ENCODE measurements around the gene NRDE2.
A peak's percentile ranks its signal among the peaks of the same experiment; 100 is the strongest.

The NRDE2 gene, protein sequence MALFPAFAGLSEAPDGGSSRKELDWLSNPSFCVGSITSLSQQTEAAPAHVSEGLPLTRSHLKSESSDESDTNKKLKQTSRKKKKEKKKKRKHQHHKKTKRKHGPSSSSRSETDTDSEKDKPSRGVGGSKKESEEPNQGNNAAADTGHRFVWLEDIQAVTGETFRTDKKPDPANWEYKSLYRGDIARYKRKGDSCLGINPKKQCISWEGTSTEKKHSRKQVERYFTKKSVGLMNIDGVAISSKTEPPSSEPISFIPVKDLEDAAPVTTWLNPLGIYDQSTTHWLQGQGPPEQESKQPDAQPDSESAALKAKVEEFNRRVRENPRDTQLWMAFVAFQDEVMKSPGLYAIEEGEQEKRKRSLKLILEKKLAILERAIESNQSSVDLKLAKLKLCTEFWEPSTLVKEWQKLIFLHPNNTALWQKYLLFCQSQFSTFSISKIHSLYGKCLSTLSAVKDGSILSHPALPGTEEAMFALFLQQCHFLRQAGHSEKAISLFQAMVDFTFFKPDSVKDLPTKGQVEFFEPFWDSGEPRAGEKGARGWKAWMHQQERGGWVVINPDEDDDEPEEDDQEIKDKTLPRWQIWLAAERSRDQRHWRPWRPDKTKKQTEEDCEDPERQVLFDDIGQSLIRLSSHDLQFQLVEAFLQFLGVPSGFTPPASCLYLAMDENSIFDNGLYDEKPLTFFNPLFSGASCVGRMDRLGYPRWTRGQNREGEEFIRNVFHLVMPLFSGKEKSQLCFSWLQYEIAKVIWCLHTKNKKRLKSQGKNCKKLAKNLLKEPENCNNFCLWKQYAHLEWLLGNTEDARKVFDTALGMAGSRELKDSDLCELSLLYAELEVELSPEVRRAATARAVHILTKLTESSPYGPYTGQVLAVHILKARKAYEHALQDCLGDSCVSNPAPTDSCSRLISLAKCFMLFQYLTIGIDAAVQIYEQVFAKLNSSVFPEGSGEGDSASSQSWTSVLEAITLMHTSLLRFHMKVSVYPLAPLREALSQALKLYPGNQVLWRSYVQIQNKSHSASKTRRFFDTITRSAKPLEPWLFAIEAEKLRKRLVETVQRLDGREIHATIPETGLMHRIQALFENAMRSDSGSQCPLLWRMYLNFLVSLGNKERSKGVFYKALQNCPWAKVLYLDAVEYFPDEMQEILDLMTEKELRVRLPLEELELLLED

DNA sequence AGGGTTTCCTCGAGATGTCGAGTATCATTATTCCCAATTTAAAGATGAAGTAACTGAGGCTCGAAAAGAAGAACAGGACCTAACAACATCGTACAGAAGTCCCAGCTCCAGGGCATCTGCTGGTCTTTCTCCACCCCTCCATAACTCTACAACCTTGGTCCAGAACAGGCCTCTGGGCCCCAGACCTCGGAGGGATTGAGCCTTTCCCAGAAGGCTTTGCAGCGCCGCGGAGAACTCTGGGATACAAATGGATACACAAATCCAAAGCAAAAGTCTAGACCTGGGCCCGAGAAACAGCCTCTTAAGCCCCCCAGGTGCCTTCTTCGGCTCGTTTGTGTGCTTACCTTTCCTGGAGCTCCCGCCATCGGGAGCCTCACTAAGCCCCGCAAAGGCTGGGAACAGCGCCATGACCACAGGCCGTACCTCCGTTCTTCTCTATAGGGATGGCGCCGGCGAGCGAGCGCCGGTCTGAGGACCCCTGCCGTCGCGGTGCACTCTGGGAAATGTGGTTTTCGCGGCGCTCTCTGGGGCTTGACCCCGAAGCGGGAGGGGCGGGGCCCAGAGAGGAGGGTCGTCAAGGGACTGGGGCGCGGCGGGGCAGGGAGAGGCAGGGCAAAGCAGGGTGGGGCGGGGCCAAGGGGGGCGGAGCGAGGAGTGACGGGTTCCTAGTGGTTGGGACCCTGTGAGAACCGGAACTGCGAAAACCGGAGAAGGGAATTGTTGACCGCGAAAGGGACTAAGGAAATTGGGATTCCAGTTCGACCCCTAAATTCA, at the start of gene NRDE2:
NRDE2 (minus strand) TSS at position 445 of the 774 bp plus-strand sequence; CDS start at position 408, 37 bp downstream.
- peak; percentile 99 for DNase-seq

DNA sequence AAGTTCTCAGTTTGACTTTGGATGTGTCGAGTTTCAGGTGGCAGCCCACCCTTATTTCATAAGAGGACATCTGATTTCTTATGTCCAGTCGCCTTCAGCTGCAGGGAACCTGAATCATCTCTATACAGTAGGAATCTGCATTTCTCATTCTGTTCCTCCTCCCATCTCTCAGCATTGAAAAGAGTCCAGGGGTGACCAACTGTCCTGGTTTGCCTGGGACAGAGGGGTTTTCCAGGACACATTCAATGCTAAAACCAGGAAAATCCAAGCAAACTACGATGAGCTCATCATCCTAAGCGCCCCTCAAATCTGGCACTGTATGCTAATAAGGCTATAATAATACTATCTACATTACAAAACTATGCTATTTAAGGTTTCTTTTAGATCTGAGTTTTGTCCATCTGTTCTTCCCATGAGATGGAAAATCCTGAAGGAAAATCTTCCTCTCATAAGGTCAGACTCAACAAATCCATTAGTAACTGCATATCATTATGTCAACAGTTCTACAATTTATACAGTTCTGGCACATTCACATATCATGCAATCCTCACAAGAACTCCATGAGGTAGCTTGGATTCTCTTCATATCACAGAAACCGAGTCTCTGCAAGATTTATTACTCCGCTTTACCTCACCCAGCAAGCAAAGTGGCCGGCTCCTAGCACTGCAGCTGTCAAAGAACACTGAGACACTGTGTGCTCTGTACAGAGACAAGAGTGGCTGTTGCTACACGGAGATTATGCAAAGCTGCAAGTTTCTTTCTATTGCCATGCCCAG, 49.5 kb upstream of the NRDE2 start:
- peak; percentile 34 for DNase-seq

DNA sequence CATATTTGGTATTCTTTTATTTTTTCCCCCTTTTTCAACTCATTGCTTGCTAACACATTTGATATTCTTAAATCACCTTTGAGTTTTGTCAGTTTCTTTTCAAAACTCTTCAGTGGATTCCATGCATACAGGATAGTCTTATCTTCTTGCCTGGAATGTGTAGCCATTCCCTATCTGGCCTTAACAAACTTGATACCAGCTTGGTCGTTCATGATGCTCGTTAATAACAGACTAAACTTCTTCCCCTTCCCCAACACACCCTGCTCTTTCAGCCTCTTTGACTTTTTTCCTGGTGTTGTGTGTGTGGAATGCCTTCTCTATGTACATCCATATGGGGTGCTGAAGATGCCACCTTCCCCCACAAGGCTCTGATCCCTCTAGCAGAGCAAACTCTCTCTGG, 47.4 kb upstream of the NRDE2 start:
- peak; percentile 76 for DNase-seq

DNA sequence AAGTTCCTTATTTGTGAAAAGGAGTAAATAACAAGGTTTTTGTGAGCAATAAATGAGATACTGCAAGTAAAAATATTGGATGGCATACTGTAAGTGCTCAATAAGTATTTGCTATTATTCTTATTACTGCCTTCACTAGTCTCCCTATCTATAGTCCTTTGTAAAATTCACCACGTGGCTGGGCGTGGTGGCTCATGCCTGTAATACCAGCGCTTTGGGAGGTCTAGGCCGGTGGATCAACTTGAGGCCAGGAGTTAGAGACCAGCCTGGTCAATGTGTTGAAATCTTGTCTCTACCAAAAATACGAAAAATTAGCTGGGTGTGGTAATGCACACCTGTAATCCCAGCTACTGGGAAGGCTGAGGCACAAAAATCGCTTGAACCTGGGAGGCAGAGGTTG, 46.5 kb upstream of the NRDE2 start:
- peak; percentile 28 for DNase-seq

DNA sequence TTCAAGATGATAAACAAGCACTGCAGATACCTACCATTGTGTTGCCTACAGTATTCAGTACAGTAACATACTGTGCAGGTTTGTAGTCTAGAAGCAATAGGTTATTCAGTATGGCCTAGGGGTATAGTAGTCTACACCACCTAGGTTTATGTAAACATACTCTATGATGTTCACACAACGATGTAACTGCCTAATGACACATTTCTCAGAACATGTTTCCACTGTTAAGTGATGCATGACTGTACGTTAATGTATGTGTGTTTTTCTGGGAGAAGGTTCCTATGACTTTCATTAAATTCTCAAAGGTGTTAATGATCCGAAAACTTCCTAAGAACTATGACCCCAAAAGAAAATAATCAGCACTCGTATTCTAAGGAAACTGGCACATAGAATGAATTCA, 44.2 kb upstream of the NRDE2 start:
- DNase-seq, result no peak

DNA sequence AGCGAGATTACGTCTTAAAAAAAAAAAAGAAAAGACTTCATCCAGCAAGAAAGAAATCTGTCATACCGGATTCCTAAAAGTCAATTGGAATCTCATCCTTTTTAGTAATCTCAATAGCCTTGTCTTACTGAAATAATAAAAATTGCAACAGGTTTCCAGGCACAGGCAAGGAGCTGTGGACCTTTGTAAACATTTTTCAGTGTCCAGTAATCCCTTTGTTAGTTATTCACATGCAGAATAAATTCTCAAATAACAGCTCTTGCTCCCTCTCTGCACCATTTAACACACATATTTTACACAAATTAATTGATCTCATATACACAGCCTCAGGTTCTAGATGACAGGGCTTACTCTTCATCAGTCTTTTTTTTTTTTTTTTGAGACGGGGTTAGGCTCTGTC, 43.1 kb upstream of the NRDE2 start:
- no peak for DNase-seq

DNA sequence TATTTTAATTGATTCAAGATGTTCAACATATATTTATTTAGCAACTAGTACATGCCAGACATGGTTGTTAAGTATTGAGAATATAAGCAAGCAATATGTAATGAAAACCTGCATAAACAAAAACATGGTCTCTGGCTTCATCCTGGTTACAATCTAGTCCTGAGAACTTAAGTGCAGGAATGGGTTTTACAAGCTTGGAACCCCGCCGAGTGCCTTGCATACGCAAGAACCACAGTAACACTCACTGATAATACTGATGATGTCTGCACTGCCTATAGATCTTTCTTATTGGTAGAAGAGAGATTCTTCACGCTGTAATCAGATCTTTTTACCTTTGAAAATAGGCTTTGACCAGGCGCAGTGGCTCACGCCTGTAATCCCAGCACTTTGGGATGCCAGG, 42.1 kb upstream of the NRDE2 start:
- DNase-seq, result no peak

DNA sequence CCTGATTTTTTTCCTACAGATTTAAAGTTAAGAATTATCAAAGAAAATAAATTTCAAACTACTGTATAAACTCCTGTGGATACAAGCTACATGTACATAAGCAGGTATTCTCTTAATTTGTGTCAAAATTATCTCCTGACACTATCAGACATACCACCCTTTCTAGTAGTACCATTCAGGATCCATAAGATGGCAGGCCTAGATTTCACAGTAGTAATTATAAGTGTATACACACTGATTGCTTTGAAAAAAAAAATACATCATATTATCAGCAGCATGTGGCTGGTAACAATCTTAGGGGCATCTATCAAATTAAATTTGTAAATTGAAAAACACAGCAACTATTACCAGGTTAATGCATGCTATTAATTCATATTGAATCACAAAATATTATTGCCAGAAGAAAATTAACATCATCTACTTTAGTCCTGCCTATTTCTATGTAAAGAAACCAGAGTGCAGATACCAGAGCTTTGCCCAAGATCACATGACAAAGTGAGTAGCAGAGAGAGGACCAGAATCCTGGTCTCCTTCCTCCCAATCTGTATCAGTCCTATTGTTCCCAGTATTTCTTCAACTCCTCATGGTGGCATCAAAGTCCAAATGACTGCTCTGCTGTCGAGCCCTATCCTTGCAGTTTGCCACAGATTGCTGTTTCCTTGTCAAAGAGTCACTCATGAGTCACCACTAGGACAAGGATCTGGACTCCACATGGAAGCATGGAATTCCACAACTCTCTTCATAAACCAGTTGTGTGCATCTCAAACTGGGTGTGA, 37.4 kb upstream of the NRDE2 start:
- DNase-seq, result peak; percentile 25

DNA sequence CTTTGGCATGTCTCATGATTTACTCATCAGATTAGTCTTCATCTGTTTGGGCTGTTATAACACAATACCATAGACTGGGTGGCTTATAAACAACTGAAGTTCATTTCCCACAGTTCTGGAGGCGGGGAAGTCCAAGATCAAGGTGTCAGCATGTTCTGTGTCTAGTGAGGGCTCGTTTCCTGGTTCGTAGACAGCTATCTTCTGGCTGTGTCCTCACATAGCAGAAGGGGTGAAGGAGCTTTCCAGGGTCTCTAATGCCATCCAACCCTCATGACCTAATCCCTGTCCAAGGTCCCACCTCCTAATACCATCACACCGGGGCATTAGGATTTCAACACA, 30.8 kb upstream of the NRDE2 start:
- DNase-seq, result no peak

DNA sequence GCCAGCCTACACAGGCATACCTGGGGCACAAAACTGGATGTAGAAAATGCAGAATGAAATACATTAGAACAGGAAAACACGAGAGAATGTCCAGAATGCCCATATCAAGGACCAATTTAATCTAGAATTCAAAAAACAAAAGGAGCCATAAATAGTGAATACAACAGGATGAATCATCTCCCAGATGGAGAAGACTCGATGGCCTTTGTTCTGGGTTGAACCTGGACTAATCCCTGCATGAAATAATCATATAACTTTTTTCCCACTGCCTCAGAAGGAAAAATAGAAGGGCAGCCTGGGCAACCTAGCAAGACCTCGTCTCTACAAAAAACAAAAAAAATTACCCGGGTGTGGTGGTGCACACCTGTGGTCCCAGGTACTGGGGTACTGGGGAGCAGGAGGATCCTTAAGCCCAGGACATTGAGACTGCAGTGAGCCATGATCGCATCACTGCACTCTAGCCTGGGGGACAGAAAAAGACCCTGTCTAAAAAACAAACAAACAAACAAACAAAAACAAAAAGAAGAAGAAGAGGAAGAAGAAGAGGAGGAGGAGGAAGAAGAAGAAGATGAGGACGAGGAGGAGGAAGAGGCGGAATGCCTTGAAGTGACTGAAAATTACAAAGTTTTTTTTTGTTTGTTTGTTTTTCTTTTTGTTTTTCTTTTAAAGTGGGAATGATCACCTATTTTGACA, 30.3 kb upstream of the NRDE2 start:
- DNase-seq, result no peak

DNA sequence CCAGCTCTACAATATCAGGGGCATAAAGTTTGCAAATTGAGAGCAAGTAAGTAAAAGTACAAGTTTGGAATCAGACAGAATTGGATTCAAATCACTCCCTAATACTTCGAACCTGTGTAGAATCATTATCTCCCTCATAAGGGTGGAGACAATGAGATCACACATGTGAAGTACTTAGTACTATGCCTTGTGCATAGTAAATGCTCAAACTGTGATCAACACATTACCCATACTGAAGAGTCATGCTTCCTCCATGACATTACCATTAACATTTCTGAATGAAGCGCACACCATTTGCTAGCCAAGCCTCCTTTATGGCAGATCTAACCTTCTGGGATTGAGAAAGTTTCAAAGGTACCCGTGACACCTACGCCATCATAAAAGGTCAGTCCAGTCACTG, 26.6 kb upstream of the NRDE2 start:
- no peak for DNase-seq

DNA sequence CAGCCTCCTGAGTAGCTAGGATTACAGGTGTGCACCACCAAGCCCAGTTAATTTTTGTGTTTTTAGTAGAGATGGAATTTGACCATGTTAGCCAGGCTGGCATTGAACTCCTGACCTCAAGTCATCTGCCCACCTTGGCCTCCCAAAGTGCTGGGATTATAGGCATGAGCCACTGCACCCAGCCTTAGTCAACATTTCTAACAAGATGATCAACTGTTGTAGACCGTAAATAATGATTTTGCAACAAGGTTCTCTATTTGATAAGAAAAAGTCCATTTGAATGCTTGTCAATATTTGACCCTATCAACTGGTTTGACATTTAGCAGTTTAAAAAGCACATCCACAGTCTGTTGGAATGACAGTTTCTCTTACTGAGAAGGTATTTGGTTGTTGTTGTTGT, 25.2 kb upstream of the NRDE2 start:
- DNase-seq, result no peak

DNA sequence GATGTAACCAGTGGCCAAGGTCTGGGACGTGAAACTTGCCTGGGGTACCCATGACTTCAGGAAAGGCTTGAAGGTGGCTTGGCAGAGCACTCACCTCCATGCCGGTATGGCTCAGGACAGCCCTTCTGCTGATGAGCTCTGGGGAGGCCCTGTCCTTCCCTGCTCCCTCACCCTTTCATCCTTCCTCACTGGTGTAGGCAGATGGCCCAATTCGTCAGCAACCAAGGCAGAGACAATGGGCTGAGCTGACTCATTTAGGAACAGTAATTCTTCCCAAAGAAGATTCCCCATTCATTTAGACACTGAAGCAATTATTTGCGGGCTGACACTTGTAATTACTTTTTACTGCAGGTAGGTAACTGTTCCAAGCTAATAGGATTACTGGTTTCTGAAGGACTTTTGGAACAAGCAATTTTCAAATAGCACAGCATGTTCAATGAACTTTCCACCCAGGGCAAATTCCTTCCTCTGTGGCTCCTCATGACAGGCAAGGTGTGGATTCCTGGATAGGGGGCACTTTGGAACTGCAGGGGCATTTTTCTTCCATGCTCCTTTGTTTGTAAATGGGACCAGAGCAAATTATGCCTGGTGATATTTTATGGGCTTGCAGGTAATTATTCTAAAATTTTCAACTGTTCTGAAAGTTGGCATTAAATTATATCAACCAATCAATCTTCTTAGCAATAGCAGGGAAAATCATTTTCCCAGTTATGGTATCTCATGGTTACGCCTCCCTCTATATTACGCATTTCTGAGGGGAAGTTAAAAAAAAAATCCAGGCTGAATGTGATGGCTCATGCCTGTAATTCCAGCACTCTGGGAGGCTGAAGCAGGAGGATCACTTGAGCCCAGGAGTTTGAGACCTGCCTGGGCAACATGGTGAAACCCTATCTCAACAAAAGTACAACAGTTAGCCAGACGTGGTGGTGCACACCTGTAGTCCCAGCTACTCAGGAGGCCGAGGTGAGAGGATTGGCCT, 24.1 kb upstream of the NRDE2 start:
- DNase-seq, result no peak

DNA sequence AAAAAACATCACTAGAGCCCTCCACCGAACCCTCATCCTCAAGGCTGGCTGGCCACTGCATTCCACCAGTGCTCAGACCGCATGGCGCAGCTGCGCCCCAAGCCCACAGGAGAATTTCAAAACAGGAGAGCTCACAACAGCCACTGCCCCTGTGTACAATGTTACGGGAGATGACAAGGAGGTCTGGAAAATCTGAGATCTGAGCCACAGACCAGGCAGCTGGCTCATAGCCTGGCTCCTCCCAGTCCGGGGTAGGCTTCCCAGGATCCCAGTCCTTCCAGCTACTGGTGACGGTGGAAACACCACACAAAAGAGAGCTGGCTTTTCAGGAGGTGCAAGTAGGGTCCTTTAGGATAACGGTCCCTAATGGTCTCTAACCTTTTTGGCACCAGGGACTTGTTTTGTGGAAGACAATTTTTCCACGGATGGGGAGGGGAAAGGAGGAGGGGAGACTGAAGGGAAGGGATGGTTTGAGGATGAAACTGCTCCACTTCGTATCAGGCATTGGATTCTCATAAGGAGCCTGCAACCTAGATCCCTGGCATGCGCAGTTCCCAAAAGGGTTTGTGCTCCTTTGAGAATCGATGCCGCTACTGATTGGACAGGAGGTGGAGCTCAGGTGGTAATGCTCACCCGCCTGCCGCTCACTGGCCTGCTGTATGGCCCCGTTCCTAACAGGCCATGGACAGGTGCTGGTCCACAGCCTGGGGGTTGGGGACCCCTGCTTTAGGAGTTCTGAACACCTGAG, 23.0 kb upstream of the NRDE2 start:
- no peak for DNase-seq

DNA sequence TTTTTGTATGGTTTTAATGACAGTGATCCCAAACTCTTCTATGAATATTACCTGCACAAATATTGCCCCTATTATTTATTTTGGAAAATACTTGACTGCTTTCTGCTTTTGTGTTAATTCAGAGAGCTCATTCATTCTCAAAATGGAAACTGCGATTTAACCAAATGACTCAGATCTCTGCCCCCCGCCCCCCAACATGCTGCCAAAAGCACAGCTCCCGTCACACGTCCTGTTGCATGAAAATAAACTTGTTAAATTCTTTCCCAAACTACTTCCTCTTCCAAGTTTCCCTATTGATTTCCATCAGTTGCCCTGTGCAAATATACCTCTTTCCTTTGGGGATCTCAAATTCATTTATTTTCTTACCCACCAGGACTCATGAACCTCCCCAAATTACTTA, 18.0 kb upstream of the NRDE2 start:
- no peak for DNase-seq

DNA sequence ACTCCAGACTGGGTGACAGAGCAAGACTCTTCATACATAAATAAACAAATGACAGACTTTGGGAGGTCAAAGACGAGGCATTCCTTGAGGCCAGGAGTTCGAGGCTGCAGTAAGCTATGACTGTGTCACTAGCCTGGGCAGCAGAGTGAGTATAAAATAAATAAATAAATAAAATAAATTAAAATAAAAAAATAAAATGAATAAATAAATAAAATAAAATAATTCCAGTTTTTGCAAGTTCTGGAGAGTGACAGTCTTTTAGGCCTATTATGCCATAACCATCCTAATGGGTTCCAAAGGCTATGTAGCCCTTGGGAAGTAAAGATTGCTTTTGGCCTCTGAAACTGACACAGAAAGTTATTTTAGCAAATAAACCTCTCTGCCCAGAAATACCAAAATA, 16.5 kb upstream of the NRDE2 start:
- DNase-seq, result no peak

DNA sequence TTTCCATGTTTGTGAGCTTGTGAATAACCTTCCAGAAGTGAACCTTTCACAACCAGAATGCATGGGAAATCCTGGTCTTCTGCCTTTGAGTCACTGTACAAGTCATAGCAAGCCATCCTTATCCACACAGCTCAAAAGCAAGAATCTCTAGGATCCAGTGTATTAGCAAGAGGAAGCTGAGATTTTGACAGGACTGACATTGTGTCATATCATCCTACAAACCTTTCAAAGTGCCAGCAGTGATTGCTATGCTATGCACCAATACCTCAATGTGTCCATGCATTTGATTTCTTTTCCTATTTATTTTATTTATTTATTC, 13.5 kb upstream of the NRDE2 start:
- no peak for DNase-seq

DNA sequence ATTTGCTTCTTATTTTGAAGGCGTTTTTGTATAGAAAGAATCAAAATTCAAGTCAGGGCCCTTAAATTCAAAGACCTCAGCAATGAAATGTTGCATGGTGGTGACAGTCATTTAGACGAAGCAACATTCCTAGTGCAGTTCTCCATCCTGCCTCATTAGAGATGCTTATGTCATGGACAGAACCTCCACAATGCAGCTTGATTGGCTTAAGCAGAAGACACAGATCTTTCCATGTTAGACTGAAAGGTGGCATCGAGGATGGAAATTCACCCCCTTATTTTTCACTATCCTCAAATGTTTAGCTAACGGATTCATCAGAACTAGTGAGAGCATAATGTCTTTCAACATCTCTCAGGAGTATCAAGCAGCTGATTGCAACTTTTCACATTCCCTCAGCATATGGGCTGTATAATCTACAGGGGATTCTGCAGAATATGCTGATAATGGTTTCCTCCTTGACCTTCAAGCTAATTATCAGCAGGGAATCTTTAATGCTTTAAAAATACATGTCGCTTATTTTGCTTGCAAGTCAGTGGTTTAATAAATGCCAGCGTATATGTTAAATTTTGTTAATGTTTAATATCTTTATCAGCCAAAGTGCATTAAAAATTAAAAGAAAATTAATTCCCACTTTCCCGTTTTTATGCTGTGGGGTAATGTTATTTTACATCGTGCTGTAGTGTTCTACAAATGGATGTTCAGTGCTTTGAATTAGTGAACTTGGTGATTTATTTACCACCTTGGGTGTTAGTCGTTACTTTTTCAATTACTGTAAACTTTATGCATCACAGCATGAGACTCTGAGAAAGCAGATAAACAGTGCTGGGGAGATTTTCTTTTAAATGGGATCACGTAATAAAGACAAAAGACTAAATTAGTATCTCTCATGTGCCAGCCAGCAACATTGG, 12.8 kb upstream of the NRDE2 start:
- DNase-seq, result no peak
